ENCODE results near the gene DNMT3A. TPM values are rescaled to one million over a fixed set of nuclear protein-coding genes. Genes with fewer than 3 reads are reported as not detected.

DNMT3A gene
- total and polyA plus RNA-seq, 2 donors (not counting 3 experiments of a cell fraction or from before 2014, with no cell fraction given): 23.3 to 71.7 TPM

DNA sequence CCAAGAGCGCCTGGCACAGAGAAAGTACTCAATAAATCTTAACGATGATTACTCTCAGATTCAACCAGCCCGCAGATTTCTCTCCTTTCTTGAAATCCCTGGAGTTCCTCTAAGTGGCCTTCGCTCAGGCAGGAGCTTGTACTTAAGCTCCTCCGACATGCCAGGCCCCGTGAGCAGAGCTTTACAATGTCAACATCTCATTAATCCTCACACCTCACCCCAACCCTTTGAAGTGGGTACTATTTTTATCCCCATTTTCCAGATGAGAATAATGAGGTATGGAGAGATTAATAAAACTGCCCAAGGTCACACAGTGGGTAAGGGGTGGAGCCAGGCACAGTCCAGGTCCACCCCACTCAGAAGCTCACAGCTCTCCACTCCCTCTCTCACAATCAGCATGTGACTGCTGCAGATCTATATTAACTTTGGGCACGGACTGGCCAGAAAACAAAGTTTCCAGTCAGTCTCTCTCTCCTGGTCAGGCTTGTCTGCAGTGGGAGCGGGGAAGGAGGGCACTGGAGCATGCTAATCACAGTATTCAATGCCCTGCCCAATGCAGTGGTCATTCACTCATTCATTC is 18.0 kb downstream of the DNMT3A start:
- POLR2A ChIA-PET: no interaction called here
- Histone ChIP-seq H3K9ac (replicated peaks; ENCODE audit: extremely low read depth, insufficient read depth, low read length) (no peak overlapping the region), H3K27me3 (ENCODE audit: control insufficient read depth in 2 of 2, insufficient read depth in 2 of 2, low read length in 2 of 2) (no peaks in the 10 kb centered on the region), H3K9me3 (replicated peaks; ENCODE audit: control insufficient read depth, insufficient read depth, low read length) (no peaks in the 10 kb centered on the region), H3K9me1 (replicated peaks; ENCODE audit: control insufficient read depth, extremely low read depth, insufficient read depth, low read length) (no peaks in the 10 kb centered on the region), H3K4me2 (ENCODE audit: insufficient read depth, low read length) (no peak overlapping the region), H2AFZ (ENCODE audit: low read depth, low read length) (no peak overlapping the region), H3K4me1 (ENCODE audit: control insufficient read depth, extremely low read depth, insufficient read depth, low read length) (no peaks in the 10 kb centered on the region), H4K20me1 (replicated peaks; ENCODE audit: control insufficient read depth, extremely low read depth, insufficient read depth, low read length) (no peaks in the 10 kb centered on the region), H3K79me2 (ENCODE audit: control insufficient read depth, insufficient read depth, low read length) (no peaks in the 10 kb centered on the region), H3K27ac (ENCODE audit: insufficient read depth, low read depth, low read length) (no peak overlapping the region), H3K36me3 (ENCODE audit: control insufficient read depth in 2 of 2, extremely low read depth in 1 of 2, insufficient read depth in 2 of 2, low read length in 2 of 2) (peaks cover 0 to 4% of the 10 kb centered on the region in 2 experiments), H3K4me3 (replicated peaks in 1 of 3; ENCODE audit: insufficient read depth in 1 of 3, low read depth in 1 of 3, low read length in 3 of 3) (no peak overlapping the region)
- DNase-seq (ENCODE audit: low read depth, low spot score) (no peak), FAIRE-seq (no peak)
- no TSS peak for BruUV-seq (replicated peaks)
- CTCF ChIA-PET: interaction anchor here (1.2 kb wide), 3 partner anchors 8 to 14 kb away, joined by 3 to 4 read pairs (median 4); no protein-coding TSS in a partner anchor
- dilution Hi-C loops (cut with MboI; ENCODE audit: extremely low pct_ligation_motif_present, low sequenced_read_pairs): no loop called here
- TF ChIP-seq MYC (IDR thresholded peaks at IDR 0.05; ENCODE audit: low read depth, low read length) (no peak), FOS (IDR thresholded peaks at IDR 0.05; ENCODE audit: borderline replicate concordance, insufficient read depth, low read length) (no peak)
- intact Hi-C loops (cut with micrococcal nuclease): no loop called here

DNA sequence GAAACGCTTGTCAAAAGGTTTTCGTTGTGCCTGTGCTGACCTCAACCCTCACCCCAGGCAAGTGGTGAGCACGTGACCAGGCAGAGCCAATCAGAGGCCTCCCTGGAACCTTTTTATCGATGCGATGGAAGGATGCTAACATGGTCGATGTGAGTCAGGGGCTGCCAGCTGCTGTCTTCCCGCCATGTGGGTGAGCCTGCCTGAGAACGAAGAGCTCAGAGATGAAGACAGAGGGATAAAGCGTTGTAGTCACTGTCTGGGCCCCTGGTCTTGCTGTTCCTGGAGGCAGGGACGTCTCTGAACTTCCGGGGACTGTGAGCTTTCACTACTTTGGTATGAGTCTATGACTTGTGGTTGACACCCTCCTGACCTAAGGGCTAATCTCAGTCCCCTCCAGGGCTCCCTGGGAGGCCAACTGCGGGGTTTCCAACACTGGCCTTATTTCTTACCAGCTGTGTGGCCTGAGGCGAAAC is 18.6 kb downstream of the DNMT3A start:
- no peak overlapping the region for H3K4me3 ChIP-seq (replicated peaks in 1 of 3; ENCODE audit: insufficient read depth in 1 of 3, low read depth in 1 of 3, low read length in 3 of 3)
- dilution Hi-C loops (cut with MboI; ENCODE audit: extremely low pct_ligation_motif_present, low sequenced_read_pairs) (no loop called here), intact Hi-C loops (cut with micrococcal nuclease) (no loop called here)
- DNase-seq (ENCODE audit: low read depth, low spot score) (no peak), FAIRE-seq (no peak)
- TF ChIP-seq, protein P1, sequence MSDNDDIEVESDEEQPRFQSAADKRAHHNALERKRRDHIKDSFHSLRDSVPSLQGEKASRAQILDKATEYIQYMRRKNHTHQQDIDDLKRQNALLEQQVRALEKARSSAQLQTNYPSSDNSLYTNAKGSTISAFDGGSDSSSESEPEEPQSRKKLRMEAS (IDR thresholded peaks at IDR 0.05; ENCODE audit: insufficient read depth, insufficient read length): no peak
- TF ChIP-seq POLR2AphosphoS5 (IDR thresholded peaks at IDR 0.05; ENCODE audit: insufficient read depth, low read depth, low read length): no peak
- TF ChIP-seq MYC (IDR thresholded peaks at IDR 0.05; ENCODE audit: low read depth, low read length): no peak
- no peak for TF ChIP-seq GATA2 (IDR thresholded peaks at IDR 0.05; ENCODE audit: insufficient read depth, insufficient read length, low read depth, low read length)
- no peak for TF ChIP-seq JUN (IDR thresholded peaks at IDR 0.05; ENCODE audit: borderline replicate concordance, insufficient read depth, insufficient read length, low read depth)
- no peaks in the 10 kb centered on the region for H3K9me3 ChIP-seq (replicated peaks; ENCODE audit: control insufficient read depth, insufficient read depth, low read length)
- H3K79me2 ChIP-seq (ENCODE audit: control insufficient read depth, insufficient read depth, low read length): no peaks in the 10 kb centered on the region
- H3K27ac ChIP-seq (ENCODE audit: insufficient read depth, low read depth, low read length): no peak overlapping the region
- H3K9ac ChIP-seq (replicated peaks; ENCODE audit: extremely low read depth, insufficient read depth, low read length): no peak overlapping the region
- no peaks in the 10 kb centered on the region for H4K20me1 ChIP-seq (replicated peaks; ENCODE audit: control insufficient read depth, extremely low read depth, insufficient read depth, low read length)
- ChIA-PET CTCF (interaction anchor here (1.2 to 1.3 kb wide), 3 partner anchors 8 to 39 kb away, joined by 3 to 5 read pairs (median 4); no protein-coding TSS in a partner anchor), POLR2A (no interaction called here)
- no peak overlapping the region for H3K4me2 ChIP-seq (ENCODE audit: insufficient read depth, low read length)
- H3K4me1 ChIP-seq (ENCODE audit: control insufficient read depth, extremely low read depth, insufficient read depth, low read length): no peaks in the 10 kb centered on the region
- H3K9me1 ChIP-seq (replicated peaks; ENCODE audit: control insufficient read depth, extremely low read depth, insufficient read depth, low read length): no peaks in the 10 kb centered on the region
- H3K36me3 ChIP-seq (ENCODE audit: control insufficient read depth in 2 of 2, extremely low read depth in 1 of 2, insufficient read depth in 2 of 2, low read length in 2 of 2): peaks cover 0 to 4% of the 10 kb centered on the region in 2 experiments
- BruUV-seq (replicated peaks): no TSS peak
- H2AFZ ChIP-seq (ENCODE audit: low read depth, low read length): no peak overlapping the region
- no peaks in the 10 kb centered on the region for H3K27me3 ChIP-seq (ENCODE audit: control insufficient read depth in 2 of 2, insufficient read depth in 2 of 2, low read length in 2 of 2)
